Measurements from ENCODE around the gene PRSS22.

DNA sequence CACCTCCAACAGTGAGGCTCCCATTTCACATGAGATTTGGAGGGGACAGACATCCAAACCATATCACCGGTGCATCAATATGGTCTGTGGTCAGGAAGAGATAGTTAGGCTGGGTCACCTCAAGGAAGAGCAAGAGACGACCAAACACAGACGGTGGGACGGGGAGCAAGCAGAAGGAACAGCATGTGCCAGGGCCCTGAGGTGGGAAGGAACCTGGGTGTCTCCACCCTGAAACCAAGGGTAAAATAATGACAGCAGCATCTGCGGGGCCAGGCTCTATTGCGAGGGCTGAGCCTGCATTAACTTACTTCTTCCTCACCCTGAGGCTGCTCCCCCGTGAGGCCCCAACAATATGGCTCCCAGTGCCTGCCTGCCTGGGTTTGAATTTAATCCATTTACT is 49.8 kb downstream of the PRSS22 start:
- TF ChIP-seq TAF1 (IDR thresholded peaks at IDR 0.05; ENCODE audit: borderline replicate concordance, insufficient read depth, low read length): no peak
- no peak for TF ChIP-seq FOXP2 (optimal IDR thresholded peaks at IDR 0.05; ENCODE audit: borderline replicate concordance, extremely low read depth, extremely low read length, insufficient read depth)
